Measurements from ENCODE around the gene XG. TPM values are rescaled to one million over a fixed set of nuclear protein-coding genes. Genes with fewer than 3 reads are reported as not detected.
"Not testable (repeated sequence)": the region's sequence is repeated elsewhere in the genome, so short reads cannot be mapped to it uniquely, and the experiment has no call there.

The XG gene
- total RNA-seq, 1 donor from 2014 or later, result 0.65 TPM

GRCh38 chrX:2714551-2714950, 37.3 kb upstream of the XG start:
- intact Hi-C loops (cut with micrococcal nuclease), result loop anchor here (5.0 to 10.0 kb wide), 3 partner anchors 1177 to 1380 kb away; partner anchors contain the start of genes ASMTL, IL3RA and P2RY8
- peaks cover 55% of the 10 kb centered on the region for H3K36me3 Mint-ChIP-seq (ENCODE audit: low read depth)
- no peaks in the 10 kb centered on the region for H3K9me3 Mint-ChIP-seq
- H3K27me3 Mint-ChIP-seq (ENCODE audit: insufficient read depth), result no peaks in the 10 kb centered on the region
- peak overlapping the region; percentile 27 for H3K4me3 Mint-ChIP-seq
- peak overlapping the region; percentile 74 for H3K27ac Mint-ChIP-seq
- peaks cover 43% of the 10 kb centered on the region for H3K4me1 Mint-ChIP-seq (ENCODE audit: low read depth)
- DNase-seq (ENCODE audit: low spot score), result no peak

- Mint-ChIP-seq H3K4me3 (peak overlapping the region; percentile 17), H3K27ac (peak overlapping the region; percentile 74), H3K4me1 (ENCODE audit: low read depth) (peaks cover 43% of the 10 kb centered on the region), H3K9me3 (no peaks in the 10 kb centered on the region), H3K27me3 (ENCODE audit: insufficient read depth) (no peaks in the 10 kb centered on the region), H3K36me3 (ENCODE audit: low read depth) (peaks cover 61% of the 10 kb centered on the region)
- intact Hi-C loops (cut with micrococcal nuclease), result loop anchor here (10.0 kb wide), 1 partner anchor 1380 kb away; the partner anchor contains the start of gene IL3RA
- no peak for DNase-seq (ENCODE audit: low spot score)
These were observed 36.7 kb upstream of the XG start for GRCh38 chrX:2715066-2715600.

- Mint-ChIP-seq H3K36me3 (ENCODE audit: low read depth) (peaks cover 60% of the 10 kb centered on the region), H3K27me3 (ENCODE audit: insufficient read depth) (no peaks in the 10 kb centered on the region), H3K4me3 (peak overlapping the region; percentile 53)
These were observed 34.5 kb upstream of the XG start for GRCh38 chrX:2717312-2717711.

GRCh38 chrX:2718821-2719220, 33.0 kb upstream of the XG start:
- peaks cover 69% of the 10 kb centered on the region for H3K36me3 Mint-ChIP-seq (ENCODE audit: low read depth)

More at GRCh38 chrX:2717312-2717711, 34.5 kb upstream of the XG start:
- Mint-ChIP-seq H3K4me1 (ENCODE audit: low read depth) (peaks cover 38% of the 10 kb centered on the region), H3K9me3 (no peaks in the 10 kb centered on the region), H3K27ac (peak overlapping the region; percentile 93)
- DNase-seq (ENCODE audit: low spot score), result no peak
- intact Hi-C loops (cut with micrococcal nuclease), result loop anchor here (1.0 to 10.0 kb wide), 5 partner anchors 10 to 1383 kb away; partner anchors contain the start of genes CD99 and IL3RA

GRCh38 chrX:2719774-2720447, 31.9 kb upstream of the XG start:
- H3K27me3 Mint-ChIP-seq (ENCODE audit: insufficient read depth), result no peaks in the 10 kb centered on the region
- no peaks in the 10 kb centered on the region for H3K9me3 Mint-ChIP-seq
- peaks cover 38% of the 10 kb centered on the region for H3K4me1 Mint-ChIP-seq (ENCODE audit: low read depth)
- H3K27ac Mint-ChIP-seq, result peak overlapping the region; percentile 40
- intact Hi-C loops (cut with micrococcal nuclease), result loop anchor here (10.0 kb wide), 1 partner anchor 1385 kb away; the partner anchor contains the start of gene IL3RA
- peaks cover 67% of the 10 kb centered on the region for H3K36me3 Mint-ChIP-seq (ENCODE audit: low read depth)
- no peak for DNase-seq (ENCODE audit: low spot score)
- no peak overlapping the region for H3K4me3 Mint-ChIP-seq

More at GRCh38 chrX:2718821-2719220, 33.0 kb upstream of the XG start:
- intact Hi-C loops (cut with micrococcal nuclease), result loop anchor here (1.0 to 10.0 kb wide), 2 partner anchors 9 to 1384 kb away; partner anchors contain the start of gene IL3RA
- Mint-ChIP-seq H3K27ac (peak overlapping the region; percentile 80), H3K4me1 (ENCODE audit: low read depth) (peaks cover 38% of the 10 kb centered on the region), H3K27me3 (ENCODE audit: insufficient read depth) (no peaks in the 10 kb centered on the region), H3K4me3 (no peak overlapping the region), H3K9me3 (no peaks in the 10 kb centered on the region)
- DNase-seq (ENCODE audit: low spot score), result no peak

GRCh38 chrX:2723286-2723879, 28.5 kb upstream of the XG start:
- Mint-ChIP-seq H3K36me3 (ENCODE audit: low read depth) (peaks cover 55% of the 10 kb centered on the region), H3K4me1 (ENCODE audit: low read depth) (peaks cover 16% of the 10 kb centered on the region), H3K27ac (peak overlapping the region; percentile 44), H3K4me3 (no peak overlapping the region), H3K9me3 (no peaks in the 10 kb centered on the region), H3K27me3 (ENCODE audit: insufficient read depth) (no peaks in the 10 kb centered on the region)
- no peak for DNase-seq (ENCODE audit: low spot score)
- intact Hi-C loops (cut with micrococcal nuclease), result no loop called here

GRCh38 chrX:2727264-2727663, 24.6 kb upstream of the XG start:
- H3K9me3 Mint-ChIP-seq; H3K4me1 Mint-ChIP-seq (ENCODE audit: low read depth); intact Hi-C loops (cut with micrococcal nuclease); H3K27ac Mint-ChIP-seq; H3K27me3 Mint-ChIP-seq (ENCODE audit: insufficient read depth); DNase-seq (ENCODE audit: low spot score); H3K4me3 Mint-ChIP-seq: not testable (repeated sequence)
- peaks cover 53% of the 10 kb centered on the region for H3K36me3 Mint-ChIP-seq (ENCODE audit: low read depth)

- H3K4me3 Mint-ChIP-seq, result no peak overlapping the region
- intact Hi-C loops (cut with micrococcal nuclease), result no loop called here
- no peaks in the 10 kb centered on the region for H3K4me1 Mint-ChIP-seq (ENCODE audit: low read depth)
- peaks cover 62% of the 10 kb centered on the region for H3K36me3 Mint-ChIP-seq (ENCODE audit: low read depth)
- H3K27ac Mint-ChIP-seq, result peak overlapping the region; percentile 5
- no peaks in the 10 kb centered on the region for H3K9me3 Mint-ChIP-seq
- H3K27me3 Mint-ChIP-seq (ENCODE audit: insufficient read depth), result no peaks in the 10 kb centered on the region
- DNase-seq (ENCODE audit: low spot score), result no peak
These were observed 19.8 kb upstream of the XG start for GRCh38 chrX:2732076-2732475.

- intact Hi-C loops (cut with micrococcal nuclease), result no loop called here
- no peaks in the 10 kb centered on the region for H3K27me3 Mint-ChIP-seq (ENCODE audit: insufficient read depth)
- no peak overlapping the region for H3K4me3 Mint-ChIP-seq
- no peaks in the 10 kb centered on the region for H3K9me3 Mint-ChIP-seq
- H3K4me1 Mint-ChIP-seq (ENCODE audit: low read depth), result no peaks in the 10 kb centered on the region
- H3K27ac Mint-ChIP-seq, result peak overlapping the region; percentile 5
- peaks cover 60% of the 10 kb centered on the region for H3K36me3 Mint-ChIP-seq (ENCODE audit: low read depth)
- DNase-seq (ENCODE audit: low spot score), result no peak
These were observed 19.2 kb upstream of the XG start for GRCh38 chrX:2732649-2733048.

- H3K9me3 Mint-ChIP-seq, result no peaks in the 10 kb centered on the region
- peak overlapping the region; percentile 62 for H3K27ac Mint-ChIP-seq
- H3K27me3 Mint-ChIP-seq (ENCODE audit: insufficient read depth), result no peaks in the 10 kb centered on the region
- H3K4me1 Mint-ChIP-seq (ENCODE audit: low read depth), result no peaks in the 10 kb centered on the region
- no peak overlapping the region for H3K4me3 Mint-ChIP-seq
- intact Hi-C loops (cut with micrococcal nuclease), result no loop called here
- H3K36me3 Mint-ChIP-seq (ENCODE audit: low read depth), result peaks cover 60% of the 10 kb centered on the region
- no peak for DNase-seq (ENCODE audit: low spot score)
These were observed 18.6 kb upstream of the XG start for GRCh38 chrX:2733286-2733685.

- no peak overlapping the region for H3K4me3 Mint-ChIP-seq
- DNase-seq (ENCODE audit: low spot score), result no peak
- no peaks in the 10 kb centered on the region for H3K9me3 Mint-ChIP-seq
- no peaks in the 10 kb centered on the region for H3K4me1 Mint-ChIP-seq (ENCODE audit: low read depth)
- peaks cover 58% of the 10 kb centered on the region for H3K36me3 Mint-ChIP-seq (ENCODE audit: low read depth)
- H3K27ac Mint-ChIP-seq, result no peak overlapping the region
- H3K27me3 Mint-ChIP-seq (ENCODE audit: insufficient read depth), result no peaks in the 10 kb centered on the region
- intact Hi-C loops (cut with micrococcal nuclease), result no loop called here
These were observed 16.6 kb upstream of the XG start for GRCh38 chrX:2735270-2735669.

GRCh38 chrX:2740672-2741071, 11.2 kb upstream of the XG start:
- Mint-ChIP-seq H3K9me3 (no peaks in the 10 kb centered on the region), H3K27me3 (ENCODE audit: insufficient read depth) (no peaks in the 10 kb centered on the region), H3K36me3 (ENCODE audit: low read depth) (peaks cover 45% of the 10 kb centered on the region), H3K27ac (peak overlapping the region; percentile 4), H3K4me3 (no peak overlapping the region), H3K4me1 (ENCODE audit: low read depth) (no peaks in the 10 kb centered on the region)
- DNase-seq (ENCODE audit: low spot score), result no peak
- intact Hi-C loops (cut with micrococcal nuclease), result no loop called here

GRCh38 chrX:2741386-2741785, 10.5 kb upstream of the XG start:
- Mint-ChIP-seq H3K9me3 (no peaks in the 10 kb centered on the region), H3K27ac (no peak overlapping the region), H3K27me3 (ENCODE audit: insufficient read depth) (no peaks in the 10 kb centered on the region), H3K4me3 (no peak overlapping the region), H3K4me1 (ENCODE audit: low read depth) (peaks cover 5% of the 10 kb centered on the region), H3K36me3 (ENCODE audit: low read depth) (peaks cover 41% of the 10 kb centered on the region)
- intact Hi-C loops (cut with micrococcal nuclease), result no loop called here
- no peak for DNase-seq (ENCODE audit: low spot score)

Data from activated T-helper 1 cell treated with anti-CD3 and anti-CD28 coated beads, Interleukin-12 subunit alpha, Interleukin-12 subunit beta, Interleukin-2, Interleukin-4 antibody, amounts not matched to agents 30 ng/mL and 10 ng/mL and 1 ng/mL, durations not matched to agents 14 hours and 24 hours and 36 hours (primary cell).